IMR-90 (cell line): ENCODE results near the gene THRAP3.

Source experiments
- CEBPB ChIP-seq: IDR thresholded peaks from 2 replicates; pipeline ENCODE4 v1.6.1; 2012; ENCODE audit warnings: low read depth, low read length, improper control_type of control experiment
- CHD1 ChIP-seq: IDR thresholded peaks from 2 replicates; pipeline ENCODE4 v1.6.1; 2012; ENCODE audit warnings: low read depth, low read length, improper control_type of control experiment
- CTCF ChIP-seq: conservative IDR thresholded peaks from 2 replicates; pipeline ENCODE4 v1.5.1; 2012; ENCODE audit warnings: mild to moderate bottlenecking, low read depth, low read length, improper control_type of control experiment
- POLR2A ChIP-seq: IDR thresholded peaks from 2 replicates; pipeline ENCODE4 v1.6.1; 2012; ENCODE audit warnings: mild to moderate bottlenecking, low read depth, low read length

- TF ChIP-seq POLR2A (no peak), CTCF (no peak), CEBPB (no peak), CHD1 (no peak)
These were observed 25.6 kb upstream of the THRAP3 start for GRCh38 chr1:36198641-36199040.
